GM19468 (cell line): Measurements from ENCODE around the gene HSD3B2.
"Not testable (repeated sequence)": the region's sequence is repeated elsewhere in the genome, so short reads cannot be mapped to it uniquely, and the experiment has no call there.

Experiments
- ATAC-seq: cut with Tn5 transposase; IDR thresholded peaks from one replicate; pipeline ENCODE4 v1.9.1; 2021; ENCODE audit warnings: mild to moderate bottlenecking, moderate library complexity, moderate number of reproducible peaks; ENCODE audit not compliant: unreplicated experiment; ENCODE audit errors: extremely low read depth

Gene HSD3B2

DNA sequence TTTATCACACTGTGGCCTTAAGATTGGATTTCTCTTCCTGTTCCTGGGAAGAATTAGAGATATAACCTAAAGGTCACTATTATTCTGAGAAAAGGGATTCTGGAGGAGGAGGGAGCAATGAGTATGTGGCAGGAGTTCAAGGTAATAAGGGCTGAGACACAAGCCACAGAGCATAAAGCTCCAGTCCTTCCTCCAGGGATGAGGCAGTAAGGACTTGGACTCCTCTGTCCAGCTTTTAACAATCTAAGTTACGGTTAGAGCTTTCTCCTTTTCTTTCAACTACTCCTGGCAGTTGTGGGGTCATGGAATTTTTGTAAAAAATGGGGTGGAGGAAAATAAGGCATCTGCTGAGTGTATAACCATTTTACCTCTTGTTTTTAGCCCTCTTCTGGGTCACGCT lies at the start of gene HSD3B2:
Gene HSD3B2, plus strand, starts transcription at position 201 of the 400 bp plus-strand sequence. CDS start 270 bp downstream, outside the sequence.
- ATAC-seq, result no peak

DNA sequence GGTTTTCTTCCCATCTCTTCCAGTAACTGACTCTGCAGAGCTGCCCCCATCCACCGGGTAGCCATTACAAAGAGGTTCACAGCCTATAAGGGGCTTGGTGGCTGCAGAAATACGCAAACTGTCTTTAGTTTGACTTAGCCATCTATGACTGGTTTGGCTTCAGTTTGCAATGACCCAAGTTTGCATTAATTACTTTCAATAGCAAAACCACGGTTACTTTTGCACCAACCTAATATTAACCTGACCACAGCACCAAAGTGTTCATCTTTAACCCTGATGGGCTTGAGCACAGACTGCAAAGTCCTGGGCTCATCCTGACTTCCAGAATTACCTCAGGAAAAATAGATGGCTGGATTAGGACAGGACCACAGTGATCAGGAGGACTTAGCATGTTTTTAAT lies 48.5 kb upstream of the HSD3B2 start:
- no peak for ATAC-seq

DNA sequence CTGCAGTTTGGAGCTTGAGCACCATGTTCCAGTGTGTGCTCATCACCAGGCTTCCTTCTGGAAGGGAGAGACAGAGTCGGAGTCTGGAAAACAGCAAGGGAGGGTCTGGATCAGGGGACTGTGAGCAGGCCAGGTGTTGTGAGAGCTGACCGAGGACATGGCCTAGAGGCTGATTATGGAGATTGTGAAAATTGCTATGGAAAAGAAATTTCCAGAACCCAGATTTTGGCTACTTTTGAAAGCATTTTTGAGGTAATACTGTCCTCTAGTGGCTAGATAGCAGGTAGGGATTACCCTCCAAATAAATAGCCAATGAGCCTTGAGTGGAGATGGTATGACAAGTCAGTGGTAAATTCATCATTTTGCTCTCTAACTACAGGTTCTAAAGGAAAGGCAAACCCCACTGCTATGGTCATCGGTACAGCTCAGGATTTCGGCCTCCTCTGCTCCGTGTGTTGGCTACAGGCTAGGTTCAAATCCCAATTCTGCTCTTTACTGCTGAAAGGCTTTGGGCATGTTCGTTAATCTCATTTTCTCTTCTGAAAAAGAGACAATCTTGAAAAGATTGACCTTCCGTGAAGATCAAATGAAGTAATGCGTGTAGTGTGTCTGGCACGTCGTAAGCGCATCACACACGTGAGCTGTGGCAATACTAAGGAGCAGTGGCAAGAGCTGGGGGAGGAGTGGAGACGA lies 47.4 kb upstream of the HSD3B2 start:
- ATAC-seq, result no peak

DNA sequence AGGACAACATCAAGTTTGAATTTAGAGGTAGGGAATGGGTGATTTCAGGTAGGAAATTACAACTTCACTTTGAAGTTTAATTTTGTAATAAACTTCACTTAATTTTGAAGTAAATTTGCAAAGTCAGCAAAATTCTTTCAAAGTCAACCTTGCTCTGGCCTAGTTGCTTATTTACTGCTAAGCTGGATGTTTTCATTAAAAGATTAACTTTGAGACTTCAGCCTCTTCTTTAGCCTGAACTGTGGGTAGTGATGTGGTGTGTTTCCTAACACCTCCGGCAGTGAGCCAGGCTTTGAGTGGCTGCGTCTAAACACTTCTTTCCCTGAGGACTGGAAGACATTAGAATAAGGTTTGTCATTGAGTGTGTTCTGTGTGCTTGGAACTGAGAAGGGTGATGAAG lies 46.4 kb upstream of the HSD3B2 start, which contains the start of gene HAO2:
Gene HAO2, plus strand, starts transcription at position 232 of the 400 bp plus-strand sequence. CDS start 12,301 bp downstream, outside the sequence.
- ATAC-seq, result no peak

DNA sequence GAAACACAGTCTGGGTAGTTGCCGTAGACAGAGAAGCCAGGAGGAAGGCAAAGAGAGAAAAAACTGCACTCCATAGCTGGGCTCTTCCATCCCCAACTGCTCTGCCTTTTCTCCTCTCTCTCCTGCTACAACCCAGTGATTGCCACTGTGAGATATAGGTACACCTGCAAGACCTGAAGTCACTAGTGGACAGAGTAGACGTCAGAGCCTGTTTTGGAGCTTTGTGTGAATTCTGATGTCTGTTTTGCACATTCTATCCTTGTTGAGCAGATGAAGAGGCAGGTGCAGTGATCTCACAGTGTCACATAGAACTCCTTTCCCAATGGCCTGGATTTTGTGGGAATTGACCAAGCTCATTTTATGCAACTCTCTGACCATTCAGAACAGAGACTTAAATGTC lies 44.2 kb upstream of the HSD3B2 start:
- no peak for ATAC-seq

DNA sequence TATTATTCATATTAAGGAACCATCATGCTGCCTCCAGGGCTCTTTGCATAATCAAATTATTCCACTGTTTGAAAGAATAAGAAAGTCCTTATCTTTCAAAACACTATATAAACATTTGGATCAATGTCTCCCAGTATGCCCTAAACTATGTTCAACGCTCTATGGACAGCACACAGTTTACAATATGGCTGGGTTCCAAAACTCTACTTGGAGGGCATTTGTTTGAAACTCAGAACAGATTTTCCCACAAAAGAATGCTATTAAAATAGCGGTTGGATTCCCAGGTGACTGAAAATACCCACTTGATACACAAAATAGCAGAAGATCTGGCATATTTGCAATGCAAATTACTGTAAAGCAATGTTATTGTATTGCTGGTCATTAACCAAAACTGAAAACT lies 43.1 kb upstream of the HSD3B2 start:
- no peak for ATAC-seq

DNA sequence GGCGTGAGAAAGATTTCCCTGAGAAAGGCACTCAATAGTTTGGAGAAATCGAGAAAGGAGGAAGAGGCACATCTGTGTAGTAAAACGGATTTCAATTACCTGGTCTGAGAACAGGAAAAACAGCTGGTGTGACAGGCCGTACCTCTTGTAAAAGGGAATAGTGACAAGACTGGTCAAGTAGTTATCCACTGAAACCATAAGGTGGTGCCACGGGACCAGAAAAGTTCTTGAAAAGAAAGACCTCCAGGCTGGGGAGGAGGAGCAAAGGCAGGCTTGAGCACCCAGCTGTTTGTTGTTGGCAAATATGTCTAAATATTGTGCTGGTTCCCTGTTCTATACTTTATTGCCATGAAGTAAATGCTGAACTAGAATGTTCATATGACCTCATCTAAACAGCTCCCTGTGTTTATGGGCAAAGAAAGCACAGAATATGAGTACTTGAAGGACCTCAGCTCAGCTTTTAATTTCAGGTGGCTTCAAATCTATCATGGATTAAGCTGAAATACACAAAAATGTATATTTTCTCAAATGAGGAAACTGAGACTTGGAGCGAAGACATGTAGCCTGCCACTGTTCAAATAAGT lies 42.4 kb upstream of the HSD3B2 start:
- no peak for ATAC-seq

DNA sequence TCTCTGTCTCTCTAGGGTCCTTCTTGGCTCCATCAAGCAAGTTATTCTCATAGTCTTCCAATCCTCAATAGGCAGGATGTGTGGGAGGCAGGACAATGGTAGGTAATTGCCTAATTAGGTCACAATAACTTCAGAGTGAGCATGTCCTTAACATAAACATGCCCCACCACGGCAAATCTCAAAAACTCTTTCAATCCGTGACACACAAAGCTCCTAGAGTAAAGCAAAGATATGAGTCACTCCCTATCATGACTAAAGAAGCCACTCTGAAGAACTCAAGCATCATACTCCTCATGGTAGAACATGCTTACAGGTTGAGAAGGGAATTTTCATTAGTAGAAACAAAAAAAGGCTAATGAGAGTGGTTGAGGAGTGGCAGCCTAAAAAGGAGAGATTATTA lies 41.5 kb upstream of the HSD3B2 start:
- ATAC-seq, result no peak

DNA sequence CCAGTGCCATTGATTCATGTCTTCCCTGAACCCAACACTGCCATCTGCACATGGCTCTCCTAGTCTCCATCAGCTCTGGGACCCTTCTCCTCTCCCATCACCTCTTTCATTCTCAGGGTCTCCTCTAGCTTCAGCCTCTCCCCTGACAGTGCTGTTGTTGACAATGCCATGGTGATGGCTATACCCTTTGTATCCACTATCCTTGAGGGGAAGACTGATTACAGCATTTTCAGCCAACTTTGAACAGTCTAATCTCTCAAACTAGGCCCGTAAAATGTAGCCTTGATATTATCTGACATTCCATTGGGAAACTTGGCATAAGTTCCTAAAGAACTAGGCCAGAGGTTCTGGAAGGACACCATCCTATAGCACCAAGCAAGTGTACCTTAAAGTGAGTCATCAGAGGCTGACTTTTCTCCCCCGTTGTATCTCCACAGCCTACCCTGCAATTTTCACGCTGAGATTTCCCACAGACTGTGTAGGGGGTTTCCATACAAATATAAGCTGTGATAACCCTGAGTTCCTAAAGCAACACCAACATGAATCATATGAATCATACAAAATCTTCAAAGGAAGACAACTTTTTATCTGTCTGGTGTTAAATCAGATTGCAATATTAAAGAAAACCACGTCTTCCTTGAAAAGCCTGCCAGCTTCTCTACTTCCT lies 40.6 kb upstream of the HSD3B2 start:
- ATAC-seq, result no peak

DNA sequence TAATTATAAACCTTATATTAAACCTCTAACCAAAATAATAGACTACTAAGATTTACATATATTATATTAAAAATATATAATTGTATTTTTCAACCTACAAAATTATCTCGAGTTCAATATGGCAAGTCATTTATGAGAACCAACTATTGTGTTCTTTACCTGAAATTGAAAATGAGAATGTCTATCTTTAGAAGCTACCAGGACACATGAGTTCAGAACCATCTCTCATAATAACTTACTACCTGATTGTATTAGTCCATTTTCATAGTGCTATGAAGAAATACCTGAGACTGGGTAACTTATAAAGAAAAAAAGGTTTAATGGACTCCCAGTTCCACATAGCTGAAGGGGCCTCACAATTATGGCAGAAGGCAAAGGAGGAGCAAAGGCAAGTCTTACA lies 39.6 kb upstream of the HSD3B2 start:
- no peak for ATAC-seq

DNA sequence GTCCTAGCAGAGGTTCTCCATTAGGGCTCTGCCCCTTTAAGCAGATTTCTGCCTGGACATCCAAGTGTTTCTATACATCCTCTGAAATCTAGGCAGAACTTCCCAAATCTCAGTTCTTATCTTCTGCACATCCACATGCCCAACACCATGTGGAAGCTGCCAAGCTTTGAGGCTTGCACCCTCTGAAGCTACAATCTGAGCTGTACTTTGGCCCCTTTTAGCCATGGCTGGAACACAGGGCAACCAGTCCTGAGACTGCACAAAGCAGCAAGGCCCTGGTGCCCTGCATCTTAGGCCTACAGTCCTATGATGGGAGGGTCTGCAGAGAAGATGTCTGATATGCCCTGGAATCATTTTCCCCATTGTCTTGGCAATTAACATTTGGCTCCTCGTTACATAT lies 38.4 kb upstream of the HSD3B2 start:
- no peak for ATAC-seq

DNA sequence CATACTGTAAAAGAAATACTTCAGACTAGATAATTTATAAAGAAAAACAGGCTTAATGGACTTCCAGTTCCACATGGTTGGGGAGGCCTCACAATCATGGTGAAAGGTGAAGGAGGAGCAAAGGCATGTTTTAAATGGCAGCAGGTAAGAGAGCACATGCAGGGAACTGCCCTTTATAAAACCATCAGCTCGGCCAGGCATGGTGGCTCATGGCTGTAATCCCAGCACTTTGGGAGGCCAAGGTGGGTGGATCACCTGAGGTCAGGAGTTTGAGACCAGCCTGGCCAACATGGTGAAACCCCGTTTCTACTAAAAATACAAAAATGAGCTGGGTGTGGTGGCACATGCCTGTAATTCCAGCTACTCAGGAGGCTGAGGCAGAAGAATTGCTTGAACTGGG lies 37.4 kb upstream of the HSD3B2 start:
- not testable (repeated sequence) for ATAC-seq

DNA sequence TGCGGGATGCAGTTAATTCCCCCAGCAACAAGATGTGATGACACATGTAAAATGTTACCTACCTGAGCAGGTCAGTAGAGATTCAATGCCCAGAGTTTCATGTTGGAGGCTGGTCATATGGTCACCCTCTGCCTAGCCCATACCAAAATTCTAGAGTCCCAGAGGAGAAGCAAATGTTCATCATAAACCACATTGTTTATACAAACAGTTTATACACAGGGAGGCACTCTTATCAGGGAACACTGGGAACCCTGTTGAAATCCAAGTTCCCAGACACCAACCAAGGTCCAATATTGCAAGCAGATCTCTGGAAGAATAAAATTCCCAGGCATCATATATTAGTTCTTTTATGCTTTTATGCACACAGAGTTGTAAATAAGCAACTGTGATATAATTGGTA lies 35.8 kb upstream of the HSD3B2 start:
- ATAC-seq, result no peak

DNA sequence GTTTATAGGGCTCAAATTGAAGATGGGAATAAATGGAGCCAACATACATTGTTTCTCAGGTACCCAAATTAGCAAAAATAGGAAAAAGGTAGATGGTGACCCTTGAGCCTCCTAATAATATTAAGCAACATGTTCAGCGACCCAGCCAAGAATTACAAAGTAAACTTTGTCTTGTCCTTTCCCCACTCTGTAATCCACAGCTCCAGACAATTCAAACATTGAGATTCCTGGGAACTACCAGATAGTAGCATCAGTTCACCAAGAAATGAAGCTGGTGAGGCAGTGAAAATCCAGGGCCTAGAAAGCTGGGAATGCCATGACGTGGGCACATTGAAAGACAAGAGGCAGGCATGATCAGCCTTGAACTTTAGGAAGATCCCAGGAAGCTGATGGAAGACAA lies 34.6 kb upstream of the HSD3B2 start:
- ATAC-seq, result no peak

DNA sequence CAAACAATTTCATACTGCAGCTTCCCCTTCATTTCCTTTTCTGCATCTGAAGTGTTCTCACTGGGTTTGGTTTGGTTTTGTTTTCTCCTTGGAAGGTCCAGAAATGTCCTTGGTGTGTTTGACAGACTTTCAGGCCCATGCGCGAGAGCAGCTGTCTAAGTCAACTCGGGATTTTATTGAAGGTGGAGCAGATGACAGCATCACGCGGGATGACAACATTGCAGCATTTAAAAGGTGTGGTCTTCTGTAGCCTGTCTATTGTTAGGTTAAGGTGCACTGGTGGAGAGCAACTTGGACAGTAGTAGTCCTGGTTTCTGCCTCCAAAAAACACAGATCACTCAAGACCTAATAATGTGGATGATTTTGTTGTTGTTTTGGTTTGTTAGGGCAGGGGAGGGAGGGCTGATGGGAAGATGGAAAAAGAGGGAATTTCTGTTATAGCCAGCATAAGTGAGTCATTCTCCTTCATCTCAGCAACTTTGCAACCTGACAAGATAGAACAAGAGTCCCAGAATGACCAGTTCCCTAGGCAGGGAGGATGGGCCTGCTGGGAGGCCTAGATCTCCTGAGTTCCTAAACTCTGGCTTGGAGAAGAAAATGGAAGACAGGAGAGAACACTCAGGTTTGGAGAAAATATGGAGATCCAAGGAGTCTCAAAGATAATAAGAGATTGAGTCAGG lies 33.8 kb upstream of the HSD3B2 start:
- ATAC-seq, result no peak

DNA sequence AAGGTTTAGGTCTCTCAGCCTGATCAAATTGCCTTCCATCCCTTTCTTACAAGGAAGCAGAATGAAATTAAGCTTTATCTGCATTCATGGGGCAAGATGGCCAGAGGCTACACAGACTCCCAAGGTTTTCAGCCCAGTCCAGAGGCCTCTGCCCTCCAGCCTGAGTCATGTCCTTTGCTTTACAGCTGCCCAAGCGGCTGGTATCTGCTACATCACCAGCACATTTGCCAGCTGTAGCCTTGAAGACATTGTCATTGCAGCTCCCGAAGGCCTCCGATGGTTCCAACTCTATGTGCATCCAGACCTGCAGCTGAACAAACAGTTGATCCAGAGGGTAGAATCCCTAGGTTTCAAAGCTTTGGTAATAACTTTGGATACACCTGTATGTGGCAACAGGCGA lies 30.4 kb upstream of the HSD3B2 start:
- ATAC-seq, result no peak

DNA sequence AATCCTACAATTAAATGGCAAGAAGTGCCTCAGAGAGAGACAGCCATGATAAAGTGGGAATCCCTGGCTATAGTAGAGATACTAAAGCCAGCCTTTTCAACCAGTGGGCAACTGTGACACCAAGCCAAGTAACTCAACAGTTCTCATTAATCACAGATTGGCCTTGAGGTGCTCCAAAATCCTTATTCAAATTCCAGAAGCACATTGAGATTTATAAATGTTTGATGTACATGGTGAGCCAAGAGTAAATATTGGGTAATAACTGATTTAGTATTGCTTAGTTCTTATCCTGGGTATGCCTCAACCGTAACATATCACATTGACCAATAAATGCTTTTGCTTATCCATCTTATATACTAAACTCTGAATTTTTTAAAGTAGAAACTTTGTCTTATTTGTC lies 29.3 kb upstream of the HSD3B2 start:
- no peak for ATAC-seq

DNA sequence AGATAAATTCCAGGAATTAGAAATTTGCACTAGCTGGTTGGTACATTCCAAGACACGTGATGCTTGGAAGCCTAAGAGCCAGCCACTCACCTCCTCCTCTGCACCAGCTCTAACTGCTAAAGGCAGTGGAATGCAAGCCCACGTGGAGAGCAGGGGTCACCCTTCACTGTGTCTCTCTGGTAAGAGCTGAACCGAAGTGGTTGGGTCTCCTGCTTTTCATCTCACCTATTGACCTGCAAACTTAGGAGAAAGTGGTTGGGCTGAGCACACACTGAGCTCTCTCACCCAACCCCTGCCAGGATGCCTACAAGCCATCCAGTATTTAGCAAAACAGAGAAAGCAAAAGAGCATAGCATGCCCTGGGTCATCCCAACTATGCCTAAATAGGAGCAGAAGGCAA lies 27.1 kb upstream of the HSD3B2 start:
- ATAC-seq, result no peak

DNA sequence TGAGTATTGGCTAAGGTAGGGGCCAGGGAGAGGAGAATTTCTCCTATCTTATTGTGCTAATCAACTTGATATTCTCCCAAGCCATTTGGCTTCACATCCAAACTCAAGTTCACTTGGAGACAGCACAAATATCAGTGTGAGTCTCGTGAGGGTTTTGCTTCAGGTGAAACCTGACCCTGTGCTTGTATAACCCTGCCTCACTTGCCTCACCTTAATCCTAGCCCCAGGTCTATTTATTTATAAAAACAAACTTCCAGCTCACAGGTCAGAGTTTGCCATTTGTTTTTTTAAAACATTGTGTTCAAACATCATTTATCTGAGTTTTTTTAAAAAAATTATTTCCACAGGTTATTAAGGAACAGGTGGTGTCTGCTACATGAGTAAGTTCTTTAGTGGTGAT lies 26.5 kb upstream of the HSD3B2 start:
- ATAC-seq, result no peak

DNA sequence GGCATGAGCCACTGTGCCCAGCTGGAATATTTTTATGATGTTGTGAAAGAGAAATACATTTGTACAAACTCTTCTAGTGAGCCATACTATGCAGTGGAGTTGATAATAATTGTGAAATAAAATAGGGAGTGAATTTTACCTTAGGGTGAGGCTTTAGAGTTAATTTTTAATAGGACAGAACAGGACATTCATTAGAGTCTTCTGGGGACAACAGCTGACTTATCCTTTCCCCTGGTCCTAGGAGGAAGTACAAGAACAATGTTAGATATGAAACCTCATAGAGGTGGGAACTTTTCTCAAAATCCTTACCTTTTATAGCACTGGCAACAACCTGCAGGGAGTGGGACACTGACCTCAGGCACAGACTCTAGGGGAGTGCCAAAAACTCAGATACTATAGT lies 24.4 kb upstream of the HSD3B2 start:
- no peak for ATAC-seq

DNA sequence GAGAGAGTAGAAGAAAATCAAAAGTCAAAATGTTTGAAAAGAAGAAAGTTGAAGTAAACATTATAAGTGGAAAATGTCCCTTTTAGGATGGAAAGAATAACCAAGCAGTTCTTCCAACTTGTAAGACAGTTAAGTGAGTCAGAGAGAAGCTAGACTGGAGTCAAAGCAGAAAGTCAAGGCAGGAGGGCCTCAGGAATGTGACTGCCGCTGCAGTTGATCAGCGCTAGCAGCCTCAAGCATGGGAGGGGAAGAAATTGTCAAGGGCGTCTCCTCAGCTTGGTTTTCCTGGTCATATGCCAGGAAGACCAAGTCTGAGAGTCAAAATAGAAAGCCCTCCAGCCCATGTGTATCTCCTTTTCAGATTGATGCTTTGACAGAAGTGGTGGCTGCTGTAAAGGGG lies 23.2 kb upstream of the HSD3B2 start:
- ATAC-seq, result no peak
